GM12878 (cell line): ENCODE data around the gene LCN1.

Source experiments
- CHD2 ChIP-seq: IDR thresholded peaks from 2 replicates; pipeline ENCODE4 v1.6.1; 2011; ENCODE audit warnings: low read depth, low read length, improper control_type of control experiment, borderline replicate concordance
- DPF2 ChIP-seq: fragments of 450-650 bp; IDR thresholded peaks from 2 replicates; pipeline ENCODE4 v1.6.1; 2017; ENCODE audit warnings: mild to moderate bottlenecking
- EP300 ChIP-seq, 2 experiments: fragments of 150-350 bp in 1 of 2; IDR thresholded peaks; 2 replicates each; pipeline ENCODE4 v1.6.1; 2011 to 2012; ENCODE audit warnings: low read depth in 2 of 2, low read length in 2 of 2, borderline replicate concordance in 1 of 2, improper control_type of control experiment in 1 of 2, inconsistent platforms in 1 of 2; ENCODE audit not compliant: control insufficient read depth in 1 of 2
- KAT2A ChIP-seq: conservative IDR thresholded peaks from 2 replicates; pipeline ENCODE4 v1.6.1; 2011; ENCODE audit warnings: low read depth, low read length; ENCODE audit not compliant: control insufficient read depth
- MEF2B ChIP-seq: fragments of 450-650 bp; IDR thresholded peaks from 2 replicates; pipeline ENCODE4 v1.6.1; 2018; ENCODE audit warnings: mild to moderate bottlenecking, moderate library complexity; ENCODE audit not compliant: partially characterized antibody, poor library complexity, severe bottlenecking
- NFYB ChIP-seq: IDR thresholded peaks from 2 replicates; pipeline ENCODE4 v1.6.1; 2011; ENCODE audit warnings: low read depth, mild to moderate bottlenecking, low read length, improper control_type of control experiment, moderate library complexity; ENCODE audit not compliant: insufficient read depth
- POLR2A ChIP-seq: IDR thresholded peaks from 2 replicates; pipeline ENCODE4 v1.6.1; 2011; ENCODE audit warnings: low read depth, mild to moderate bottlenecking, low read length
- SMC3 ChIP-seq: IDR thresholded peaks from 2 replicates; pipeline ENCODE4 v1.6.1; 2011; ENCODE audit warnings: low read length, improper control_type of control experiment, borderline replicate concordance
- SP1 ChIP-seq: IDR thresholded peaks from one replicate; pipeline ENCODE4 v1.6.1; 2011; ENCODE audit warnings: low read depth, low read length
- TF ChIP-seq, protein P1 (sequence below): fragments of 450-650 bp; IDR thresholded peaks from 2 replicates; pipeline ENCODE4 v1.6.1; 2017; ENCODE audit warnings: antibody characterized with exemption, mild to moderate bottlenecking, moderate library complexity
- TF ChIP-seq, protein P2 (sequence below), 3 experiments: IDR thresholded peaks in 2 of 3; conservative IDR thresholded peaks in 1 of 3; 2 replicates each; pipeline ENCODE4 v1.5.1; 2011; ENCODE audit warnings: low read depth in 3 of 3, low read length in 3 of 3, mild to moderate bottlenecking in 3 of 3, control low read depth in 2 of 3, moderate library complexity in 2 of 3, inconsistent platforms in 1 of 3, mixed read lengths in 1 of 3; ENCODE audit not compliant: control insufficient read depth in 2 of 3, insufficient read depth in 1 of 3; ENCODE audit errors: extremely low read depth in 1 of 3

DNA sequence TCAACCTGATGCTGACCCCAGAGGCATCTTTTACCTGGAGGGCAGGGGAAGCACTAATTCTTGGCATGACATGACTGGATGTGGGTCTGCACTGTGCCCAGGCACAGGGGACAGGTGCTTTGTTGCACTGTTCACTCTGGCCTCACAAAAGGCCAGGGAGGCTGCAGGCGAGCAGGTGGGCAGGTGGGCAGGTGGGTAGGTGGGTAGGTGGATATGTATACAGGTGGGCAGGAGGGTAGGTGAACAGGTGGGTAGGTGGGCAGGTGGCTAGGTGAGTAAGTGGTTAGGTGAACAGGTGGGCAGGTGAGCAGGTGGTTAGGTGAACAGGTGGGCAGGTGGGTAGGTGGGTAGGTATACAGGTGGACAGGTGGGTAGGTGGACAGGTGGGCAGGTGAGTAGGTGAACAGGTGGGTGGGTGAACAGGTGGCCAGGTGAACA is 41.8 kb downstream of the LCN1 start:
- TF ChIP-seq MEF2B (no peak), DPF2 (no peak), CHD2 (no peak), SMC3 (no peak), NFYB (no peak), POLR2A (no peak), EP300 (IDR thresholded peaks at IDR 0.05; ENCODE audit: borderline replicate concordance in 1 of 2, control insufficient read depth in 1 of 2, low read depth in 2 of 2, low read length in 2 of 2) (no peak), KAT2A (no peak), SP1 (no peak)
- TF ChIP-seq, protein P1, sequence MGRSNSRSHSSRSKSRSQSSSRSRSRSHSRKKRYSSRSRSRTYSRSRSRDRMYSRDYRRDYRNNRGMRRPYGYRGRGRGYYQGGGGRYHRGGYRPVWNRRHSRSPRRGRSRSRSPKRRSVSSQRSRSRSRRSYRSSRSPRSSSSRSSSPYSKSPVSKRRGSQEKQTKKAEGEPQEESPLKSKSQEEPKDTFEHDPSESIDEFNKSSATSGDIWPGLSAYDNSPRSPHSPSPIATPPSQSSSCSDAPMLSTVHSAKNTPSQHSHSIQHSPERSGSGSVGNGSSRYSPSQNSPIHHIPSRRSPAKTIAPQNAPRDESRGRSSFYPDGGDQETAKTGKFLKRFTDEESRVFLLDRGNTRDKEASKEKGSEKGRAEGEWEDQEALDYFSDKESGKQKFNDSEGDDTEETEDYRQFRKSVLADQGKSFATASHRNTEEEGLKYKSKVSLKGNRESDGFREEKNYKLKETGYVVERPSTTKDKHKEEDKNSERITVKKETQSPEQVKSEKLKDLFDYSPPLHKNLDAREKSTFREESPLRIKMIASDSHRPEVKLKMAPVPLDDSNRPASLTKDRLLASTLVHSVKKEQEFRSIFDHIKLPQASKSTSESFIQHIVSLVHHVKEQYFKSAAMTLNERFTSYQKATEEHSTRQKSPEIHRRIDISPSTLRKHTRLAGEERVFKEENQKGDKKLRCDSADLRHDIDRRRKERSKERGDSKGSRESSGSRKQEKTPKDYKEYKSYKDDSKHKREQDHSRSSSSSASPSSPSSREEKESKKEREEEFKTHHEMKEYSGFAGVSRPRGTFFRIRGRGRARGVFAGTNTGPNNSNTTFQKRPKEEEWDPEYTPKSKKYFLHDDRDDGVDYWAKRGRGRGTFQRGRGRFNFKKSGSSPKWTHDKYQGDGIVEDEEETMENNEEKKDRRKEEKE = no peak
- TF ChIP-seq, protein P2, sequence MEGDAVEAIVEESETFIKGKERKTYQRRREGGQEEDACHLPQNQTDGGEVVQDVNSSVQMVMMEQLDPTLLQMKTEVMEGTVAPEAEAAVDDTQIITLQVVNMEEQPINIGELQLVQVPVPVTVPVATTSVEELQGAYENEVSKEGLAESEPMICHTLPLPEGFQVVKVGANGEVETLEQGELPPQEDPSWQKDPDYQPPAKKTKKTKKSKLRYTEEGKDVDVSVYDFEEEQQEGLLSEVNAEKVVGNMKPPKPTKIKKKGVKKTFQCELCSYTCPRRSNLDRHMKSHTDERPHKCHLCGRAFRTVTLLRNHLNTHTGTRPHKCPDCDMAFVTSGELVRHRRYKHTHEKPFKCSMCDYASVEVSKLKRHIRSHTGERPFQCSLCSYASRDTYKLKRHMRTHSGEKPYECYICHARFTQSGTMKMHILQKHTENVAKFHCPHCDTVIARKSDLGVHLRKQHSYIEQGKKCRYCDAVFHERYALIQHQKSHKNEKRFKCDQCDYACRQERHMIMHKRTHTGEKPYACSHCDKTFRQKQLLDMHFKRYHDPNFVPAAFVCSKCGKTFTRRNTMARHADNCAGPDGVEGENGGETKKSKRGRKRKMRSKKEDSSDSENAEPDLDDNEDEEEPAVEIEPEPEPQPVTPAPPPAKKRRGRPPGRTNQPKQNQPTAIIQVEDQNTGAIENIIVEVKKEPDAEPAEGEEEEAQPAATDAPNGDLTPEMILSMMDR (IDR thresholded peaks at IDR 0.05 in 2 of 3, conservative IDR thresholded peaks at IDR 0.05 in 1 of 3; ENCODE audit: control insufficient read depth in 2 of 3, extremely low read depth in 1 of 3, insufficient read depth in 1 of 3, low read depth in 3 of 3, low read length in 3 of 3) = no peak
